NB4 (cell line): ENCODE results near the gene SSUH2.

Experiments
- POLR2A ChIP-seq: IDR thresholded peaks from 2 replicates; pipeline ENCODE4 v1.6.1; 2011; ENCODE audit warnings: mild to moderate bottlenecking; ENCODE audit not compliant: insufficient read length; ENCODE audit errors: extremely low read depth
- TF ChIP-seq, protein P1 (sequence below): IDR thresholded peaks from one replicate; pipeline ENCODE4 v1.5.1; 2012; ENCODE audit warnings: low read depth, low read length
- TF ChIP-seq, protein P2 (sequence below): IDR thresholded peaks from 2 replicates; pipeline ENCODE4 v1.6.1; 2011; ENCODE audit warnings: low read depth, low read length

- TF ChIP-seq, protein P1, sequence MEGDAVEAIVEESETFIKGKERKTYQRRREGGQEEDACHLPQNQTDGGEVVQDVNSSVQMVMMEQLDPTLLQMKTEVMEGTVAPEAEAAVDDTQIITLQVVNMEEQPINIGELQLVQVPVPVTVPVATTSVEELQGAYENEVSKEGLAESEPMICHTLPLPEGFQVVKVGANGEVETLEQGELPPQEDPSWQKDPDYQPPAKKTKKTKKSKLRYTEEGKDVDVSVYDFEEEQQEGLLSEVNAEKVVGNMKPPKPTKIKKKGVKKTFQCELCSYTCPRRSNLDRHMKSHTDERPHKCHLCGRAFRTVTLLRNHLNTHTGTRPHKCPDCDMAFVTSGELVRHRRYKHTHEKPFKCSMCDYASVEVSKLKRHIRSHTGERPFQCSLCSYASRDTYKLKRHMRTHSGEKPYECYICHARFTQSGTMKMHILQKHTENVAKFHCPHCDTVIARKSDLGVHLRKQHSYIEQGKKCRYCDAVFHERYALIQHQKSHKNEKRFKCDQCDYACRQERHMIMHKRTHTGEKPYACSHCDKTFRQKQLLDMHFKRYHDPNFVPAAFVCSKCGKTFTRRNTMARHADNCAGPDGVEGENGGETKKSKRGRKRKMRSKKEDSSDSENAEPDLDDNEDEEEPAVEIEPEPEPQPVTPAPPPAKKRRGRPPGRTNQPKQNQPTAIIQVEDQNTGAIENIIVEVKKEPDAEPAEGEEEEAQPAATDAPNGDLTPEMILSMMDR: no peak
- no peak for TF ChIP-seq POLR2A
- TF ChIP-seq, protein P2, sequence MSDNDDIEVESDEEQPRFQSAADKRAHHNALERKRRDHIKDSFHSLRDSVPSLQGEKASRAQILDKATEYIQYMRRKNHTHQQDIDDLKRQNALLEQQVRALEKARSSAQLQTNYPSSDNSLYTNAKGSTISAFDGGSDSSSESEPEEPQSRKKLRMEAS: no peak
Measured at GRCh38 chr3:8673083-8673737, 28.6 kb upstream of the SSUH2 start.
